Uterus (tissue), 2 donors: Measurements from ENCODE around the gene MIDN.

ENCODE experiments used
- POLR2A ChIP-seq, 2 donors: fragments of 450-650 bp; IDR thresholded peaks; one replicate each; pipeline ENCODE4 v1.6.1; 2016; ENCODE audit warnings: antibody characterized with exemption in 2 of 2, mild to moderate bottlenecking in 1 of 2, moderate library complexity in 1 of 2
- TF ChIP-seq, protein P1 (sequence below), 4 experiments: fragments of 200-600 bp in 2 of 4; fragments of 450-650 bp in 2 of 4; sonication (generic) in 2 of 4; IDR thresholded peaks; one replicate each; pipeline ENCODE4 v1.5.1; 2016 to 2019; ENCODE audit warnings: antibody characterized with exemption in 4 of 4, mild to moderate bottlenecking in 2 of 4, moderate library complexity in 1 of 4

GRCh38 chr19:1283917-1284292, 35.5 kb downstream of the MIDN start:
- TF ChIP-seq, protein P1, sequence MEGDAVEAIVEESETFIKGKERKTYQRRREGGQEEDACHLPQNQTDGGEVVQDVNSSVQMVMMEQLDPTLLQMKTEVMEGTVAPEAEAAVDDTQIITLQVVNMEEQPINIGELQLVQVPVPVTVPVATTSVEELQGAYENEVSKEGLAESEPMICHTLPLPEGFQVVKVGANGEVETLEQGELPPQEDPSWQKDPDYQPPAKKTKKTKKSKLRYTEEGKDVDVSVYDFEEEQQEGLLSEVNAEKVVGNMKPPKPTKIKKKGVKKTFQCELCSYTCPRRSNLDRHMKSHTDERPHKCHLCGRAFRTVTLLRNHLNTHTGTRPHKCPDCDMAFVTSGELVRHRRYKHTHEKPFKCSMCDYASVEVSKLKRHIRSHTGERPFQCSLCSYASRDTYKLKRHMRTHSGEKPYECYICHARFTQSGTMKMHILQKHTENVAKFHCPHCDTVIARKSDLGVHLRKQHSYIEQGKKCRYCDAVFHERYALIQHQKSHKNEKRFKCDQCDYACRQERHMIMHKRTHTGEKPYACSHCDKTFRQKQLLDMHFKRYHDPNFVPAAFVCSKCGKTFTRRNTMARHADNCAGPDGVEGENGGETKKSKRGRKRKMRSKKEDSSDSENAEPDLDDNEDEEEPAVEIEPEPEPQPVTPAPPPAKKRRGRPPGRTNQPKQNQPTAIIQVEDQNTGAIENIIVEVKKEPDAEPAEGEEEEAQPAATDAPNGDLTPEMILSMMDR (IDR thresholded peaks at IDR 0.05): no peak
- no peak for TF ChIP-seq POLR2A (IDR thresholded peaks at IDR 0.05)
